GM18867 (cell line): ENCODE measurements around the gene MEGF11.

Source experiments
- ATAC-seq: cut with Tn5 transposase; IDR thresholded peaks from one replicate; pipeline ENCODE4 v1.9.1; 2021; ENCODE audit warnings: mild to moderate bottlenecking, moderate library complexity; ENCODE audit not compliant: unreplicated experiment

The MEGF11 gene

DNA sequence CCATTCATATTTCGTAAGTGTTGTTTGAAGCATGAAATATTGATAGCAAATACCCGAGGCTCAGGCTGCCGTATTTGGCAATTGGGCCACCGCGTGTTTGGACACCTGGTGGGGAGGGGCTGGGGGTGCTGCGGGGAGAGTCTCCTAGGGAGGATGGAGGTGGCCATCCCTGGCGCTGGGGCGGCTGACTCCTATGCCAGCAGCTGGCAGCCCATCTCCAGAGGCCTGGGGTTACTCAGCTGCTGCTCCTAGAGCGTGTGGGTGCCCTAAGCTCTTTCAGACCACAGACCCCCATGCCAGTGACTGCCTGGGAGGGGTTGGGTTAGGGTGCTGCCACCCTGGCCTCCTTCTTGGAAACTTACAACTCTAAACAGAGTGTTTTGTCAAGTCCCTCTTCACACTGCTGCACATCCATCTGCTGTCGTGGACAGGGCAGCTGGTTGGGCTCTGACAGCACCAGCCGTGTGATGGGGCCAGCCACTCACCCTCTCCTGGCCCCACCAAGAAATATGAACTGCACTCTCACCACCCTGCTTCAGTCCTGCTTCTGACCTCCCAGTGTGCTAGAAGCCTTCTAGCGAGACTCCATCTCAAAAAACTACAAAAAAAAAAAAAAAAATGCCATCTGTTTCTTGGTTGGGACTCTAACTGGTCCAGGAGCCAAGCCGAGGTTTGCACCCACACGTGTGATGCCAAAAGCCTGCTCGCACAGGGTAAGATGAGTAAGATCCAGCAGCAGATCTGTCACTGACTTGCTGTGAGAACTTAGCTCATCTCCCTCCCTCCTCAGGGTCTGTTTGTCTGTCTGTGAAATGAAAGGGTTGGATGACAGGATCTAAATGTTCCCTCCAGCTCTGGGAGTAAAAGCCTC is 156.2 kb downstream of the MEGF11 start:
- no peak for ATAC-seq

- ATAC-seq, result no peak
Measured at GRCh38 chr15:66096688-66097058, 156.9 kb downstream of the MEGF11 start.

- ATAC-seq, result no peak
Measured at GRCh38 chr15:66095871-66096687, 157.5 kb downstream of the MEGF11 start.

DNA sequence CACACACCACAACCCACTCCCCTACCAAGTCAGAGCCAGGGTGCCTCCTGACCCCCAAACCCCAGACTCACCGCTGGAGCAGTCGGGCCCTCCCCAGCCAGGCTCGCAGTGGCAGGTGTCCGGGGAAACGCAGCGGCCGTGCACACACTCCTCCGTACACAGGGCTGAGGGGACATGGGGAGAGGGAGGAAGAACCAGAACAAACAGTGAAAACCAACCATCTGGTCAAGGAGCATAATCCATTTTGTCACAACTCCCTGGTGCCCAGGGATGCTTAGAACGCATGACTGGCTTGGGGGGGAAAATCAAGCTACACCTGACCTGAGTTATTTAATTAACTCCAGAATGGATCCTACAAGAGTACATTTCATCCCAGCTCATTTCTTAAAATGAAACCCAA is 159.2 kb downstream of the MEGF11 start:
- ATAC-seq, result no peak

DNA sequence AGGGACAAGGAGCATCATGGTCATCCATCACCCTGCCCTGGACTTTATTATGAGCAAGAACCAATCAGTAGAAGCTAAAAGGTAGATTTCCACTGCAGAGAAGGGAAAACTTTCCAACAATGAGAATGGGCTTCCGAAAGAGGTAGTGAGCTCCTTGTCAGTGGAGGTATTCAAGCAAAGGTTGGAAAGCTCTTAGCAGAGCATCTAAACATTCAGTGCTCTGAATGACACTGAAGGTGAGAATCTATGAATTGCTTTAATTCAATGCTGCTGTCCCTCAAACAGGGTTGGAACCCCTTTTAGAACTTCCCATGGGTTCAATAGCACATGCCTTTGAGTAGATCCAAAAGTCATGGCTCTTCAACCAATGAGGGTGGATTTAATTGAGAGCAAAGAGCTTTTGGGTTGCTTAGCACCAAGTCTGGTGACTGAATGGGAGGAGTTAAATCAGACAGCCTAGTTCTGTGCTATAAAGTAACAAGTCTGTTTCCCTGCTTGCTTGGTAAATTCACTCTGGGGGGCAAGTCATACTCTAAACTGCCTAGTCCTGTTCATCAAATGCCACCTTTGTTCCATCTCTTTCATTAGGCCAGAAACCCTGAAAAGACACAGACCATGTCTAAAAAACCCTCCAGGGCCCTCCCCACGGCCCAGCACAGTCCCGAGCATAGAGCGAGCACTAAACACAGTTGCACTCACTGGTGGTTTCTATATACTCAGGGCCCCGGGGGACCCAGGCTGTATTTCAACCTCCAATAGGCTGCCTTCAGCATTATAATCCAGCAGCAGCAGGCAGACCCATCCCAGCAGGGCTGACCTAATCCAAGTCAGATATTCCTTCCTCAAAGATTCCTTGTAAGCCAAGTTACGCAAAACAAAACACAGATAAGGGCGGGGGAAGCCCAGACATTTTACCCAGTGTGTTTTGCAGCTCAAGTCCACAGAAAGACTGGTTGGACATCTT is 161.2 kb downstream of the MEGF11 start:
- no peak for ATAC-seq

GRCh38 chr15:66089509-66089908 is 164.0 kb downstream of the MEGF11 start:
- no peak for ATAC-seq

DNA sequence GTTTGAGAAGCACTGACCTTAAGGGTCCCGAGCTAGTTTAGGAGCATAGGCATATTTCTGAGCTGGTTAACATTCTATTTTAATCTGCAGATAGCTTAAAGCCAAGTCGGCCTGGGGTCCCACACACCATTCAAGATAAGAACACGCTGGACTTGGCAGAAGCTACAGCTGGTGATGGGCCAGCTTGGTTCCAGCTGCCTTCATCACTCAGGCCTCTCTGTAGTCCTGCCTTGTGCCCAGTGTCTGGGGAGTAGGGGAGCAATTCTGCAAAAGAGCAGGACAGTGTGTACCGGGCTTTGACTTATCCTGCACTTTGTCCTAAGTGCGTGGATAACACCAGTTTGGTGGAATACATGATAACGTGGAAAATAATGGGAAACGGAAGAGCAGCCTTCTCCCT is 164.5 kb downstream of the MEGF11 start:
- ATAC-seq, result no peak

GRCh38 chr15:66085128-66085527 is 168.4 kb downstream of the MEGF11 start:
- ATAC-seq, result no peak

DNA sequence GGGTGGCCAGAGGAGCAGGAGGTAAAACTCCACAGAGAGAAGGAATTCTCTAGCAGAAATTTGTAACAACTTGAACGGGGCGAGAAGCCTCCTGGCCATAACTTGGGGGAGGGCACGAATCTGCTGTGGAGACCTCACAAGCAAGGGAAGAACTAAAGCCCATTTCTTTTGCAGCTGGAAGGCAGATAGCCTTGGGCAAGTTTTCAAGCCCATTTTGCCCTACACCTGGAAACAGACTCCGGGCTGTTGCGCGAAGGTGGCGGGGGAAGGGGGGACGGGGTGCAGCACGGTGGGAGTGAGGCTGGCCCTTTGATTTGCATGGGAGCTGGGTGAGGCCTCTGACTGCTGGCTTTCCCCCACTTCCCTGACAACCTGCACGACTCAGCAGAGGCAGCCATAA is 168.8 kb downstream of the MEGF11 start:
- no peak for ATAC-seq

DNA sequence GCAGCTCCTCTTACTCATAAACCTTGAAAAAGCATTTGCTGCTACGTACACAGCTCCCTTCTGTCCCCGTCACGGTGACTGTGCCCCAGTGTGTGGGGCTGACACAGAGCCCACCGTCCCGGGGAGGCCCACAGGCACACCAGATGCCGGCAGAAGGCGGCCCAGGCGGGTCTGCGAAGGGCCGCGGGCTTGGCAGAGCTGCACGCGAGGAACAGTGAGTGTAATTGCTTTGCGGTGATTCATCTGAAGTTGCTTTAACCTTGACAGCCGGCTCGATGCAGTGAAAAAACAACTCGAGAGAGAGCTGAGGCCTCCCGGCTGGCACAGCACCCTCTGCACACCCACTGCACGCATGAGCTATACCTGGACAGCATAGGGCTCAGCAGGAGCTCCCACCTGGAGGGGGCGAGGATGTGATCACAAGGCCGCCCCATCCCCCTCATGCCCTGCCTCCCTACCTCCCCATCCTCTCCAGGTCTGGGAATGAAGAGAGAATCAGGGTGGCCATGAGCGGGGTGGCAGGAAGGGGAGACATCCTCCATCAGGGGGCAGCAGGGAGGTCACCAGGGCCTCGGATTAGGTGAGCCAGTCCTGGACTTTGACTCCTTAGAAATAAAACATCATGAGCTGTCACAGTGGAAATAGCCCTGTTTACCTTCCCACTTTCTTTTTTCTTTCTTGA is 172.7 kb downstream of the MEGF11 start:
- ATAC-seq, result no peak

GRCh38 chr15:66078929-66079275 is 174.6 kb downstream of the MEGF11 start:
- ATAC-seq, result no peak

DNA sequence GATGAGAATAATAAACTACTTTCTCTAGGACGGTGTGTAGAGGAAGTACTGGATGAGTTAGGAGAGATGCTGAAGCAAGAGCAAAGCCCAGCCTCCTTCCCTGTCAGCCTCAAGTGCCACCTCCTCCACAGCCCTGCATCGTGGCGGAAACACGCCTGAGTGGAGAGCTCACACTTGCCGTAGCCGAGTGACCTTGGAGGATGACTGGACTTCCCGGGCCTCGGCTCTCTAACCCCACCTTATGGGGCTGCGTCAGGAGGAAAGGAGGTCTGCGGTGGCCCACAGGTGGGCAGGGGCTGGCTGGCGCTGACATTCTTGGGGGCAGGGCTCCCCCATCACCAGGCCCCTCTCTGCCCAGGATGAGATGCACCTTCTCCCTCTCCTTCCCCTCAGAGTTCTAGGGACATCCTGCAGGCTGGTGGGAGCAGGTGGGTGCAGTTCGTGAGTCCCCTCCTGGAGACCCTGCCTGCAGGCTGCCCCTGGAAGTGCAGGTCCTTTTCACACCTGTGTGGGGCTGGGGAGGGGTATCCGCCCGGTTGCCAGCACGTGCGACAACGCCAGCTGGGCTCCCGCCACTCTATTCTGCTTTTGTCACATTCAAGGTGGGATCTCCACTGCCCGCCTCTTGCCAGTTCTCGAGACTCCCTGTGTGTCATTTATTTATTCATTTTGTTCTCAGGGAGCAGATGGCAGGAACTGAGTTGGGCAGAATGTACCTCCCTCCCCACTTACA is 175.2 kb downstream of the MEGF11 start:
- no peak for ATAC-seq

DNA sequence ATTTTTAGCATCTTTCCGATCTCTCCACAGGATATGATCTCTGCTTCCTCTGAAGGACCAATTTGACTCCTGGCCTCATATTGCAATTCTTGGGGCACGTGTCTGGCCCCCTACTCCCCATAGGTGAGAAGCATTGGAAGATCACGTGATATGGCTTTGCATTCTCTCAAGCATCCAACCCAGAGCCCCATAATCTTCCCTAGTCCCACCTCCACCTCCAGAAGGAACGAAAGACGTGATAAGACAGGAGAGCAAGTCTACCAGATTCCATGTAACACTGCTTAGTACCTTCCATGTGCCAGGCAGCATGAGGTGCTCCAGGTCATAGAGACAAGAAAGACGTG is 176.3 kb downstream of the MEGF11 start:
- no peak for ATAC-seq

DNA sequence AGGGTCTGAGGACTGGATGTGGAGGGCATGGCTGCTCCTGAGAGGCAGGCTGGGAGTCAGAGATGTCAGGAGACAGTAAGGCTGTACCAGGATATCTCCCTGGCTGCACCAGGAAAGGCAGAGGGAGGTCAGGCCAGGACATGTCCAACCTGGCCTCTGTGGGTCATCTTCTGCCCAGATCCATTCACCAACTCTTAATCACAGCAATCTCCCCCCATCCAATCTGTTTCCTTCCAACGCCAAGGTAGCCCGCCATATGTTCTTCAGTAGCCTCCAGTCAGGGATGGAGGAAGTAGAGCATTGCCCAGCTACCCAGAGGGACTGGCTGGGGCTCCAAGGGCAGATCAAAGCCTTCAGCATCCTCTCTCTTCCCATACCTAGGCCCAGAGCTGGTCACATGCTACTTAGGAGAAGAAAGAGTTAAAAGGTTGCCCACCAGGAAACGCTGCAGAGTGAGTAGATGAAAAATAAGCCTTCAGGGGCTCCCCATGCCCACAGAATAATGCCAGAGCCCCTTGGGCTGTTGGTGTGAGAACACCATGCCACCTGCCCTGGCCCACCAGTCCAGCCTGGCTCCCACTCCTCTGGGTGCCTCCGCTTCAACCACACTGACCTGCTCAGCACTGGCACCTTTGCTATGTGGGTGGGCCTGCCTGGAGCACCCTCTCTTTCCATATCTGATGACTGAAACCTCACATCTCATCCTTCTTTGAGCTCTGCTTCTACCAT is 176.8 kb downstream of the MEGF11 start:
- no peak for ATAC-seq

DNA sequence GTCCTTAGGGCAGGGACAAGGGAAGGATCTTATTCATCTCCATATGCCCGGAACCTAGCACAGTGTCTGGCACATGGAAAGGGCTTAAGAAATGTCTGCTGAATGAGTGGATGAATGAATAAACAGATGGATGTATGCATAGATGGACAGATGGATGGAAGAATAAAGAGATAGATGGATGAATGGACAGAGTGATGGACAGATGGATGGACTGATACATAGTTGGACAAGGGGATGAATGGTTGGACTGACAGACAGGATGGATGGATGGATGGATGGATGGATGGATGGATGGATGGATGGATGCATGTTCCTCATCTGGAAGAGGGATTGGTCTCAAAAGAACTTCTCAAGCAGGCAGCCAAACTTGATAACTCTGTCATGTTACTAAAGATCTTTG is 177.6 kb downstream of the MEGF11 start:
- ATAC-seq, result no peak

- no peak for ATAC-seq
Measured at GRCh38 chr15:66072616-66073361, 180.8 kb downstream of the MEGF11 start.

DNA sequence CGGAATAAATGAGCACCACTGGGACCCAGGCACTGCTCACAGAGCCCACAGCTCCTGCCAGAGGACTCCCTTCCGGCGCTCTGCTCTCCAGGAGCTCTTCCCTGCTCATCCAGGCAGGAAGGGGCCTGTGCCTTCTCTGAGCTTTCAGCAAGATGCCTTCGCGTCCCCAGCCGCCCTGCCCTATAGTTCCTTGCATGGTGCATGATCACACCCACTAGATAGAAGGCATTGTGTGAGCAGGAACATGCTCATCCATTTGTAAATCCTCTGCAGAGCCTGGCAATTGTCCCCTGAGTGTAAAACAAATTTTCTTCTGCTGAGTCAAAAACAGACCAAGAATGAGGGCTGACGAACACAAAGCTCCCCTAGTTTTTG is 181.6 kb downstream of the MEGF11 start:
- no peak for ATAC-seq

DNA sequence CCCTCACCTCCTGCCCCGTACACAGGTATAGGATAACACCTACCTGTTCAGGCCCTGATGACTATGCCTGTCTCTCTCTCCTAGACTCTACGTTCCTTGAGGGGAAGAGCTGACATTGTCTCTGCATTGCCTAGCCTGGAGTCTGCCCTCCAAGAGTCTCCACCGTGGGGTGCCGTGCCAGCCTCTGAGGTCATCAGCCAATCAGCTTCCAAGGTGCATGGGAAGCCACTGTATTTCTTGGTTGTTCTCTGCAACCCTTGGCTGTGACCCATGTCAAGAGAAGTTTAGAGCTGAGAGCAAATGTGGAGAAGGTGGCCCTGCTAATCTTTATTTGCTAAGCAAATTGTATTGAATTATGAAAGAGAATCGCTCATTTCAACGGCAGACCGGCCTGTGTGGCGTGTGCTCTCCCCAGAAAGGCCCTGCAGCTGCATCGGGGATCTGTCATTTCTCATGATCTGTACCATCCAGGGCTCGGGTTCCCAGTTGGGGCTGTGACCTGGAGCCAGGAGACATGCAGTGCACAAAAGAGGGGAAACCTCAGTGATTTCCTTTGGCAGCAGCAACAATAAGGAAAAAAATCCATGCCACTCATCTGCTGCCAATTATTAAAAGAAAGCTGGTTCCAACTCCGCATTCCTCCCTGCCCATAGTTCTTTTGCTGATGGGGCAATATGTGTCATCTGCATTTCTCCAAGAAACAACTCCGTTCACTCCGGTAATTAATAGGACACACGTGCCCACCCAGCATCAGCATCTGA is 182.2 kb downstream of the MEGF11 start:
- ATAC-seq, result no peak
